ENCODE measurements around the gene MTHFR.

Gene MTHFR

GRCh38 chr1:11797525-11798216, 8.1 kb downstream of the MTHFR start:
- DNase-seq (ENCODE audit: low read depth in 2 of 2): peak; percentile 87 to 97
- no peak overlapping the region for H3K4me3 ChIP-seq (replicated peaks in 1 of 2; ENCODE audit: low read depth in 2 of 2, low read length in 2 of 2)
- TF ChIP-seq CTCF (IDR thresholded peaks at IDR 0.05; ENCODE audit: low read depth, low read length): no peak

- DNase-seq (ENCODE audit: low read depth in 2 of 2): peak; percentile 30 to 55
- H3K4me3 ChIP-seq (replicated peaks in 1 of 2; ENCODE audit: low read depth in 2 of 2, low read length in 2 of 2): no peak overlapping the region
- TF ChIP-seq CTCF (IDR thresholded peaks at IDR 0.05; ENCODE audit: low read depth, low read length): no peak
Observed at GRCh38 chr1:11796036-11796828, 9.5 kb downstream of the MTHFR start.

GRCh38 chr1:11795238-11795890, 10.4 kb downstream of the MTHFR start:
- no peak for TF ChIP-seq CTCF (IDR thresholded peaks at IDR 0.05; ENCODE audit: low read depth, low read length)
- no peak for DNase-seq (ENCODE audit: low read depth in 2 of 2)
- no peak overlapping the region for H3K4me3 ChIP-seq (replicated peaks in 1 of 2; ENCODE audit: low read depth in 2 of 2, low read length in 2 of 2)

GRCh38 chr1:11794446-11795237, 11.1 kb downstream of the MTHFR start:
- no peak for DNase-seq (ENCODE audit: low read depth in 2 of 2)
- no peak for TF ChIP-seq CTCF (IDR thresholded peaks at IDR 0.05; ENCODE audit: low read depth, low read length)
- H3K4me3 ChIP-seq (replicated peaks in 1 of 2; ENCODE audit: low read depth in 2 of 2, low read length in 2 of 2): no peak overlapping the region

- no peak for TF ChIP-seq CTCF (IDR thresholded peaks at IDR 0.05; ENCODE audit: low read depth, low read length)
- no peak overlapping the region for H3K4me3 ChIP-seq (replicated peaks in 1 of 2; ENCODE audit: low read depth in 2 of 2, low read length in 2 of 2)
Observed at GRCh38 chr1:11793819-11794218, 11.9 kb downstream of the MTHFR start.

GRCh38 chr1:11792106-11792505, 13.7 kb downstream of the MTHFR start:
- H3K4me3 ChIP-seq (replicated peaks in 1 of 2; ENCODE audit: low read depth in 2 of 2, low read length in 2 of 2): no peak overlapping the region
- DNase-seq (ENCODE audit: low read depth in 2 of 2): no peak
- TF ChIP-seq CTCF (IDR thresholded peaks at IDR 0.05; ENCODE audit: low read depth, low read length): no peak

More at GRCh38 chr1:11793819-11794218, 11.9 kb downstream of the MTHFR start:
- no peak for DNase-seq (ENCODE audit: low read depth in 2 of 2)
